H9 (cell line): ENCODE results near the gene BANP. TPM values are rescaled to one million over a fixed set of nuclear protein-coding genes. Genes with fewer than 3 reads are reported as not detected.
"Not testable (repeated sequence)": the region's sequence is repeated elsewhere in the genome, so short reads cannot be mapped to it uniquely, and the experiment has no call there.

Source experiments
- DNase-seq: peaks from one replicate; pipeline ENCODE4 v3.0.0-alpha.2; 2017
- H2AFZ ChIP-seq: one replicate; pipeline ENCODE4 v1.6.1; 2013; ENCODE audit warnings: mild to moderate bottlenecking, low read length, control low read depth, moderate library complexity
- H2AK5ac ChIP-seq: 2 replicates; pipeline ENCODE4 v1.6.1; 2013; ENCODE audit warnings: low read length, control low read depth, mixed read lengths; ENCODE audit not compliant: insufficient read length
- H2BK120ac ChIP-seq: one replicate; pipeline ENCODE4 v1.6.1; 2013; ENCODE audit warnings: low read depth, mild to moderate bottlenecking, low read length, control low read depth, inconsistent platforms; ENCODE audit not compliant: poor library complexity, severe bottlenecking
- H2BK12ac ChIP-seq: 2 replicates; pipeline ENCODE4 v1.6.1; 2013; ENCODE audit warnings: low read length, control low read depth, mixed read lengths, low read depth; ENCODE audit not compliant: insufficient read length
- H2BK15ac ChIP-seq: 2 replicates; pipeline ENCODE4 v1.6.1; 2013; ENCODE audit warnings: low read depth, low read length, control low read depth
- H2BK20ac ChIP-seq: one replicate; pipeline ENCODE4 v1.6.1; 2013; ENCODE audit warnings: low read depth, mild to moderate bottlenecking, low read length, control low read depth, inconsistent platforms; ENCODE audit not compliant: poor library complexity, severe bottlenecking
- H2BK5ac ChIP-seq: 2 replicates; pipeline ENCODE4 v1.6.1; 2013; ENCODE audit warnings: low read length, control low read depth, mixed read lengths; ENCODE audit not compliant: insufficient read length
- H3K14ac ChIP-seq: 2 replicates; pipeline ENCODE4 v1.6.1; 2013; ENCODE audit warnings: low read length, control low read depth; ENCODE audit not compliant: insufficient read depth
- H3K18ac ChIP-seq: 2 replicates; pipeline ENCODE4 v1.6.1; 2013; ENCODE audit warnings: low read depth, mild to moderate bottlenecking, mixed read lengths, low read length, control low read depth; ENCODE audit not compliant: insufficient read length
- H3K23ac ChIP-seq: 2 replicates; pipeline ENCODE4 v1.6.1; 2013; ENCODE audit warnings: low read length, control low read depth, mixed read lengths, low read depth; ENCODE audit not compliant: insufficient read length
- H3K23me2 ChIP-seq: 2 replicates; pipeline ENCODE4 v1.6.1; 2013; ENCODE audit warnings: low read depth, mild to moderate bottlenecking, mixed read lengths, low read length, control low read depth; ENCODE audit not compliant: insufficient read length, poor library complexity, severe bottlenecking
- H3K27ac ChIP-seq: 2 replicates; pipeline ENCODE4 v1.5.1; 2013; ENCODE audit warnings: low read length, control low read depth, mixed read lengths, low read depth; ENCODE audit not compliant: insufficient read length
- H3K27me3 ChIP-seq: 2 replicates; pipeline ENCODE4 v1.6.1; 2013; ENCODE audit warnings: low read length, control low read depth, inconsistent platforms; ENCODE audit not compliant: insufficient read depth
- H3K4ac ChIP-seq: 2 replicates; pipeline ENCODE4 v1.6.1; 2013; ENCODE audit warnings: low read depth, mild to moderate bottlenecking, control low read depth, inconsistent platforms, low read length, moderate library complexity
- H3K4me1 ChIP-seq: 2 replicates; pipeline ENCODE4 v1.6.1; 2013; ENCODE audit warnings: low read length, control low read depth, inconsistent platforms; ENCODE audit not compliant: insufficient read depth
- H3K4me2 ChIP-seq: 2 replicates; pipeline ENCODE4 v1.6.1; 2013; ENCODE audit warnings: low read length, control low read depth, mixed read lengths; ENCODE audit not compliant: insufficient read length, insufficient read depth
- H3K56ac ChIP-seq: 2 replicates; pipeline ENCODE4 v1.6.1; 2013; ENCODE audit warnings: low read depth, mild to moderate bottlenecking, mixed read lengths, low read length, control low read depth; ENCODE audit not compliant: insufficient read length
- H3K79me1 ChIP-seq: 2 replicates; pipeline ENCODE4 v1.6.1; 2013; ENCODE audit warnings: low read depth, mild to moderate bottlenecking, moderate library complexity, low read length, control low read depth, inconsistent platforms; ENCODE audit not compliant: insufficient read depth, poor library complexity, severe bottlenecking
- H3K79me2 ChIP-seq: 2 replicates; pipeline ENCODE4 v1.6.1; 2013; ENCODE audit warnings: low read length, control low read depth, inconsistent platforms; ENCODE audit not compliant: insufficient read depth
- H3K9ac ChIP-seq: 2 replicates; pipeline ENCODE4 v1.6.1; 2013; ENCODE audit warnings: low read length, control low read depth, mixed read lengths; ENCODE audit not compliant: insufficient read length; ENCODE audit errors: extremely low read depth
- H3K9me3 ChIP-seq: one replicate; pipeline ENCODE4 v1.6.1; 2013; ENCODE audit warnings: low read depth, low read length, inconsistent platforms; ENCODE audit not compliant: control insufficient read depth
- H3T11ph ChIP-seq: one replicate; pipeline ENCODE4 v1.6.1; 2013; ENCODE audit warnings: mild to moderate bottlenecking, low read length, control low read depth, inconsistent platforms
- H4K20me1 ChIP-seq: one replicate; pipeline ENCODE4 v1.6.1; 2013; ENCODE audit not compliant: control insufficient read depth, insufficient read length, insufficient read depth
- H4K5ac ChIP-seq: 2 replicates; pipeline ENCODE4 v1.6.1; 2013; ENCODE audit warnings: low read depth, mild to moderate bottlenecking, mixed read lengths, low read length, control low read depth; ENCODE audit not compliant: insufficient read length
- H4K8ac ChIP-seq: replicated peaks from 2 replicates; pipeline ENCODE4 v1.6.1; 2013; ENCODE audit warnings: low read length, control low read depth, mixed read lengths, low read depth; ENCODE audit not compliant: insufficient read length
- H4K91ac ChIP-seq: 2 replicates; pipeline ENCODE4 v1.6.1; 2013; ENCODE audit warnings: low read depth, mild to moderate bottlenecking, moderate library complexity, mixed read lengths, low read length, control low read depth; ENCODE audit not compliant: insufficient read length
- H3K27ac Mint-ChIP-seq, 3 experiments: 2 replicates in 2 of 3; 3 replicates in 1 of 3; pipeline ENCODE4 v1.8.0; 2020 to 2021; ENCODE audit warnings: mixed read lengths in 3 of 3, mild to moderate bottlenecking in 1 of 3, moderate library complexity in 1 of 3
- H3K27me3 Mint-ChIP-seq: 2 replicates; pipeline ENCODE4 v1.8.0; 2021; ENCODE audit warnings: low read depth, mild to moderate bottlenecking, moderate library complexity, mixed read lengths
- H3K36me3 Mint-ChIP-seq, 3 experiments: 2 replicates in 2 of 3; 3 replicates in 1 of 3; pipeline ENCODE4 v1.8.0; 2020 to 2021; ENCODE audit warnings: low read depth in 3 of 3, mixed read lengths in 3 of 3; ENCODE audit not compliant: insufficient read depth in 1 of 3
- H3K4me1 Mint-ChIP-seq, 2 experiments: 2 replicates each; pipeline ENCODE4 v1.8.0; 2020; ENCODE audit warnings: mixed read lengths in 2 of 2
- H3K4me3 Mint-ChIP-seq, 2 experiments: 2 replicates in 1 of 2; 3 replicates in 1 of 2; pipeline ENCODE4 v1.8.0; 2020 to 2021; ENCODE audit warnings: mild to moderate bottlenecking in 2 of 2, mixed read lengths in 2 of 2, moderate library complexity in 1 of 2
- H3K9me3 Mint-ChIP-seq, 2 experiments: 2 replicates in 1 of 2; 3 replicates in 1 of 2; pipeline ENCODE4 v1.8.0; 2020; ENCODE audit warnings: mild to moderate bottlenecking in 2 of 2, mixed read lengths in 2 of 2, moderate library complexity in 1 of 2
- WGBS: extraction: QIAGEN DNeasy Blood & Tissue Kit; methylation state at CpG from one replicate; pipeline ENCODE4 v1.1.7; 2013; ENCODE audit warnings: missing lambda C conversion rate, low lambda C conversion rate, mixed read lengths; ENCODE audit not compliant: insufficient read length; ENCODE audit errors: extremely low coverage; 5-methylcytosine and 5-hydroxymethylcytosine counted together
- total RNA-seq: library from RNA; stranded (reverse); gene quantifications from 2 replicates; pipeline ENCODE4 v1.2.1, GENCODE V29; 2021
- TF ChIP-seq, protein P1 (sequence below): fragments of 200-600 bp; sonication (generic); conservative IDR thresholded peaks from 3 replicates; pipeline ENCODE4 v1.8.0; 2021; ENCODE audit warnings: antibody characterized with exemption, mild to moderate bottlenecking

Gene BANP
- total RNA-seq, 1 experiment from 2014 or later = 24.9 TPM

- H3K4me1 Mint-ChIP-seq = peaks cover 14 to 23% of the 10 kb centered on the region in 2 experiments
- Histone ChIP-seq H3K14ac (no peak overlapping the region), H4K91ac (no peak overlapping the region), H3K4me1 (no peaks in the 10 kb centered on the region), H3K79me2 (no peaks in the 10 kb centered on the region), H2BK12ac (no peak overlapping the region), H3K4me2 (no peak overlapping the region), H3K9ac (no peak overlapping the region), H3T11ph (no peak overlapping the region), H2AK5ac (no peak overlapping the region), H3K4ac (no peak overlapping the region), H3K9me3 (no peaks in the 10 kb centered on the region), H4K20me1 (no peaks in the 10 kb centered on the region), H3K27ac (no peak overlapping the region), H2BK15ac (no peak overlapping the region), H2BK20ac (no peak overlapping the region), H2AFZ (no peak overlapping the region), H3K27me3 (no peaks in the 10 kb centered on the region), H3K56ac (no peak overlapping the region), H2BK5ac (no peak overlapping the region), H3K23me2 (no peaks in the 10 kb centered on the region), H3K79me1 (no peaks in the 10 kb centered on the region), H4K5ac (no peak overlapping the region), H4K8ac (no peak overlapping the region), H3K18ac (no peak overlapping the region), H3K23ac (no peak overlapping the region), H2BK120ac (no peak overlapping the region)
- H3K27ac Mint-ChIP-seq = peak overlapping the region; percentile 42 to 84 (median 84); a peak in 4 of 7 replicates
- no peaks in the 10 kb centered on the region for H3K27me3 Mint-ChIP-seq
- DNase-seq = no peak
- WGBS = no CpG with 5 or more reads among the region's 28 CpGs
- no peak overlapping the region for H3K4me3 Mint-ChIP-seq
- TF ChIP-seq, protein P1, sequence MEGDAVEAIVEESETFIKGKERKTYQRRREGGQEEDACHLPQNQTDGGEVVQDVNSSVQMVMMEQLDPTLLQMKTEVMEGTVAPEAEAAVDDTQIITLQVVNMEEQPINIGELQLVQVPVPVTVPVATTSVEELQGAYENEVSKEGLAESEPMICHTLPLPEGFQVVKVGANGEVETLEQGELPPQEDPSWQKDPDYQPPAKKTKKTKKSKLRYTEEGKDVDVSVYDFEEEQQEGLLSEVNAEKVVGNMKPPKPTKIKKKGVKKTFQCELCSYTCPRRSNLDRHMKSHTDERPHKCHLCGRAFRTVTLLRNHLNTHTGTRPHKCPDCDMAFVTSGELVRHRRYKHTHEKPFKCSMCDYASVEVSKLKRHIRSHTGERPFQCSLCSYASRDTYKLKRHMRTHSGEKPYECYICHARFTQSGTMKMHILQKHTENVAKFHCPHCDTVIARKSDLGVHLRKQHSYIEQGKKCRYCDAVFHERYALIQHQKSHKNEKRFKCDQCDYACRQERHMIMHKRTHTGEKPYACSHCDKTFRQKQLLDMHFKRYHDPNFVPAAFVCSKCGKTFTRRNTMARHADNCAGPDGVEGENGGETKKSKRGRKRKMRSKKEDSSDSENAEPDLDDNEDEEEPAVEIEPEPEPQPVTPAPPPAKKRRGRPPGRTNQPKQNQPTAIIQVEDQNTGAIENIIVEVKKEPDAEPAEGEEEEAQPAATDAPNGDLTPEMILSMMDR = no peak
- no peaks in the 10 kb centered on the region for H3K9me3 Mint-ChIP-seq
- peaks cover 25 to 41% (median 35%) of the 10 kb centered on the region in 3 experiments; a peak in 6 of 7 replicates for H3K36me3 Mint-ChIP-seq
These were observed 33.5 kb downstream of the BANP start for GRCh38 chr16:87984632-87985267.

GRCh38 chr16:87985493-87985892, 34.3 kb downstream of the BANP start:
- H2BK12ac ChIP-seq, DNase-seq, H2BK15ac ChIP-seq, H3T11ph ChIP-seq, H3K9ac ChIP-seq, H3K4me3 Mint-ChIP-seq, H3K9me3 Mint-ChIP-seq, H4K20me1 ChIP-seq, H3K56ac ChIP-seq, H2AFZ ChIP-seq, H4K5ac ChIP-seq, H3K79me1 ChIP-seq, H3K27me3 ChIP-seq, H3K14ac ChIP-seq, H3K4ac ChIP-seq, H2BK120ac ChIP-seq, H3K4me1 ChIP-seq, H2BK20ac ChIP-seq, H3K27ac Mint-ChIP-seq, H3K18ac ChIP-seq, H2BK5ac ChIP-seq, H3K79me2 ChIP-seq, H3K9me3 ChIP-seq, H3K4me2 ChIP-seq, H3K23me2 ChIP-seq, H4K91ac ChIP-seq, H3K27ac ChIP-seq, H3K23ac ChIP-seq, H2AK5ac ChIP-seq, H4K8ac ChIP-seq, H3K27me3 Mint-ChIP-seq: not testable (repeated sequence)
- no CpG with 5 or more reads among the region's 5 CpGs for WGBS
- Mint-ChIP-seq H3K36me3 (peaks cover 28 to 44% (median 39%) of the 10 kb centered on the region in 3 experiments; a peak in 6 of 7 replicates), H3K4me1 (peaks cover 14 to 23% of the 10 kb centered on the region in 2 experiments)
